ENCODE results near the gene GATAD2B. TPM values are rescaled to one million over a fixed set of nuclear protein-coding genes. Genes with fewer than 3 reads are reported as not detected.

GATAD2B gene
- total RNA-seq, 4 donors from 2014 or later: 16.7 to 28.1 (median 20.2) TPM

GRCh38 chr1:153960206-153960605 is 37.4 kb upstream of the GATAD2B start:
- TF ChIP-seq POLR2A (IDR thresholded peaks at IDR 0.05) (no peak), EP300 (IDR thresholded peaks at IDR 0.05; ENCODE audit: low read depth) (no peak), POLR2AphosphoS5 (IDR thresholded peaks at IDR 0.05) (no peak)
- TF ChIP-seq, protein P1, sequence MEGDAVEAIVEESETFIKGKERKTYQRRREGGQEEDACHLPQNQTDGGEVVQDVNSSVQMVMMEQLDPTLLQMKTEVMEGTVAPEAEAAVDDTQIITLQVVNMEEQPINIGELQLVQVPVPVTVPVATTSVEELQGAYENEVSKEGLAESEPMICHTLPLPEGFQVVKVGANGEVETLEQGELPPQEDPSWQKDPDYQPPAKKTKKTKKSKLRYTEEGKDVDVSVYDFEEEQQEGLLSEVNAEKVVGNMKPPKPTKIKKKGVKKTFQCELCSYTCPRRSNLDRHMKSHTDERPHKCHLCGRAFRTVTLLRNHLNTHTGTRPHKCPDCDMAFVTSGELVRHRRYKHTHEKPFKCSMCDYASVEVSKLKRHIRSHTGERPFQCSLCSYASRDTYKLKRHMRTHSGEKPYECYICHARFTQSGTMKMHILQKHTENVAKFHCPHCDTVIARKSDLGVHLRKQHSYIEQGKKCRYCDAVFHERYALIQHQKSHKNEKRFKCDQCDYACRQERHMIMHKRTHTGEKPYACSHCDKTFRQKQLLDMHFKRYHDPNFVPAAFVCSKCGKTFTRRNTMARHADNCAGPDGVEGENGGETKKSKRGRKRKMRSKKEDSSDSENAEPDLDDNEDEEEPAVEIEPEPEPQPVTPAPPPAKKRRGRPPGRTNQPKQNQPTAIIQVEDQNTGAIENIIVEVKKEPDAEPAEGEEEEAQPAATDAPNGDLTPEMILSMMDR (IDR thresholded peaks at IDR 0.05): no peak
- in situ Hi-C loops (cut with MboI; ENCODE audit: low pct_ligation_motif_present in 1 of 4, low pct_unique_long_range_greater_than_20kb in 1 of 4, low sequenced_read_pairs in 3 of 4) (loop anchor here in 1 of 4 donors (25.0 kb wide), 1 partner anchor 298 kb away; the partner anchor contains the start of genes ILF2 and SNAPIN), intact Hi-C loops (cut with DNase I; ENCODE audit: low total_unique reads) (no loop called here)
- H3K27ac ChIP-seq: peak overlapping the region in 1 of 4 donors; percentile 97
- no peaks in the 10 kb centered on the region for H3K9me3 ChIP-seq
- no peak overlapping the region for H3K4me3 ChIP-seq
- H3K36me3 ChIP-seq: no peaks in the 10 kb centered on the region
- 93 to 100% methylated on average over 2 to 11 of the region's 11 CpGs for WGBS, 2 donors (ENCODE audit: low coverage in 1 of 2)
- no peaks in the 10 kb centered on the region for H3K27me3 ChIP-seq
- H3K4me1 ChIP-seq: peaks cover 28 to 57% (median 46%) of the 10 kb centered on the region in 4 donors
- DNase-seq: no peak

GRCh38 chr1:153959454-153959853 is 36.7 kb upstream of the GATAD2B start:
- Histone ChIP-seq H3K27me3 (no peaks in the 10 kb centered on the region), H3K4me1 (peaks cover 27 to 53% (median 45%) of the 10 kb centered on the region in 4 donors), H3K36me3 (no peaks in the 10 kb centered on the region), H3K9me3 (no peaks in the 10 kb centered on the region), H3K4me3 (no peak overlapping the region), H3K27ac (peak overlapping the region; percentile 94 to 98 (median 96))
- intact Hi-C loops (cut with DNase I; ENCODE audit: low total_unique reads) (no loop called here), in situ Hi-C loops (cut with MboI; ENCODE audit: low pct_ligation_motif_present in 1 of 4, low pct_unique_long_range_greater_than_20kb in 1 of 4, low sequenced_read_pairs in 3 of 4) (loop anchor here in 1 of 4 donors (25.0 kb wide), 1 partner anchor 297 kb away; the partner anchor contains the start of genes ILF2 and SNAPIN)
- DNase-seq: no peak
- 85% methylated on average over 2 to 3 of the region's 3 CpGs for WGBS, 2 donors (ENCODE audit: low coverage in 1 of 2)
- TF ChIP-seq EP300 (IDR thresholded peaks at IDR 0.05; ENCODE audit: low read depth) (no peak), POLR2AphosphoS5 (IDR thresholded peaks at IDR 0.05) (no peak), POLR2A (IDR thresholded peaks at IDR 0.05) (no peak)
- TF ChIP-seq, protein P1 (IDR thresholded peaks at IDR 0.05): no peak

DNA sequence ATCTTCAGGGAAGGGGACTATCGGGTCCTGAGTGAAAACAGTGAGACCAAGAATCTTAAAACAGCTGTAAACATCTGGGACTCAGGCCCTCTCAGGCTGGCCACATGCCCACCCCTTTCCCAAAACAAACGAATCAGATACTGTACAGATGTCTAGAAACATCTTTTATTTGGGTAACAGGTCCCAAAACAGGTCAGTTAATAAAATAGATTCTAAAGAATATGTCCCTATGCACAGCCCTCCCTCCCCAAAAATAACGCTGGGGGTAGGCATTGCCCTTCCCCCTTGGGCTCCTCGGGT is 36.1 kb upstream of the GATAD2B start:
- Histone ChIP-seq H3K4me3 (peak overlapping the region in 3 of 4 donors; percentile 86 to 98 (median 96)), H3K4me1 (peaks cover 27 to 48% (median 40%) of the 10 kb centered on the region in 4 donors), H3K27me3 (no peaks in the 10 kb centered on the region), H3K36me3 (no peaks in the 10 kb centered on the region), H3K9me3 (no peaks in the 10 kb centered on the region), H3K27ac (peak overlapping the region; percentile 94 to 98 (median 96))
- in situ Hi-C loops (cut with MboI; ENCODE audit: low pct_ligation_motif_present in 1 of 4, low pct_unique_long_range_greater_than_20kb in 1 of 4, low sequenced_read_pairs in 3 of 4) (loop anchor here in 1 of 4 donors (25.0 kb wide), 1 partner anchor 297 kb away; the partner anchor contains the start of genes ILF2 and SNAPIN), intact Hi-C loops (cut with DNase I; ENCODE audit: low total_unique reads) (no loop called here)
- DNase-seq: peak; percentile 29
- WGBS, 2 donors (ENCODE audit: low coverage in 1 of 2): 3 to 16% methylated on average over 3 to 4 of the region's 4 CpGs
- no peak for TF ChIP-seq POLR2A (IDR thresholded peaks at IDR 0.05)
- TF ChIP-seq, protein P1 (IDR thresholded peaks at IDR 0.05): no peak
- TF ChIP-seq POLR2AphosphoS5 (IDR thresholded peaks at IDR 0.05): no peak
- no peak for TF ChIP-seq EP300 (IDR thresholded peaks at IDR 0.05; ENCODE audit: low read depth)

DNA sequence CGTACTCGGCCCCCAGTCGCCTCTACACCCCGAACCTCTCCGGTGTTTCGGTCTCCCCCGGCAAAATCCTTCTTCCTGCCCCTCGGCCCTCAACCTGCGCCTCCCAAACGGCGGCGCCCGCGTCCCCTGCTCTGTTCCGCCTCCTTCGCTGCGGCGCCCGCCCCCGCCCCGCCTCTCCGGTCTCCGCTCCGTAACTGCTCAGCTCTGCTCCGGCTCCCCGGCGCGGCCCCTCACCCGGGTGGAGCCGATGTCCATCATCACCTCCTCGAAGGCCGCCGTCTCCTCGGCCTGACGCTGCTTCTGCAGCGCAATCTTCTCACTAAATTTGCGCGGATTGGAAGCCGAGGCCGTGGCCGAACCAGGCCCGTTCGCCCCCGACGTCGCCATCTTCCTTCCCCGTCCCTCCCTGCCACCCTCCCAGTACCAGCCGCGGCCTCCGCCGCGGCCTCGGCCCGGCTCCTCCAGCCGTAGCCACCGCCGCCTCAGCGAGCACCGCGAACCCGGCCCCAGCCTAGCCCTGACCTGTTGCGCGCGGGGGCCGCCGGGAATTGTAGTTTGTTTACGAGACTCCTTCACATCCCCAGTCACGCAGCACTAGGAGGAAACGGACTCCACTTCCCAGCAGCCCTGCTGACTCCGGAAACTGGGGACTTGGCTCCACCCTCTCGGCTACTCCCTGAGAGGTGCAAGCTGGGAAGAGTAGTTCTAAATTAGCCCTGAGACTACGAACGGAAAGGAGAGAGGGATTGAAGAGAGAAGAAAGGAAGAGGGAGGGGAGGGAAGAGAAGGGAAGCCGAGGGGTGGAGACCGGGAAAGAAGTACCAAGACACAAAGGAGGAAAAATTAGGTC is 35.6 kb upstream of the GATAD2B start, which contains the start of gene CRTC2:
Gene CRTC2, minus strand, starts transcription at position 502 of the 850 bp plus-strand sequence. Its CDS starts 115 bp downstream, at position 387.
- in situ Hi-C loops (cut with MboI; ENCODE audit: low pct_ligation_motif_present in 1 of 4, low pct_unique_long_range_greater_than_20kb in 1 of 4, low sequenced_read_pairs in 3 of 4) (loop anchor here in 1 of 4 donors (25.0 kb wide), 1 partner anchor 296 kb away; the partner anchor contains the start of genes ILF2 and SNAPIN), intact Hi-C loops (cut with DNase I; ENCODE audit: low total_unique reads) (no loop called here)
- DNase-seq: peak; percentile 99
- WGBS, 2 donors (ENCODE audit: low coverage in 1 of 2): 0% methylated on average over 17 to 67 of the region's 75 CpGs
- H3K27me3 ChIP-seq: no peaks in the 10 kb centered on the region
- H3K36me3 ChIP-seq: no peaks in the 10 kb centered on the region
- H3K4me1 ChIP-seq: peaks cover 27 to 47% (median 38%) of the 10 kb centered on the region in 4 donors
- peak within 1 kb of the TSS; percentile 94 to 98 (median 96) for H3K27ac ChIP-seq
- TF ChIP-seq POLR2A (IDR thresholded peaks at IDR 0.05) (peak; percentile 82), EP300 (IDR thresholded peaks at IDR 0.05; ENCODE audit: low read depth) (no peak), POLR2AphosphoS5 (IDR thresholded peaks at IDR 0.05) (peak; percentile 75 to 86 (median 84))
- TF ChIP-seq, protein P1 (IDR thresholded peaks at IDR 0.05): no peak
- no peaks in the 10 kb centered on the region for H3K9me3 ChIP-seq
- H3K4me3 ChIP-seq: peak within 1 kb of the TSS; percentile 79 to 98 (median 91)
